Fibroblast of lung (primary cell): ENCODE data around the gene ZNF70.

Experiments
- CTCF ChIP-seq, 2 donors: IDR thresholded peaks in 1 of 2; conservative IDR thresholded peaks in 1 of 2; 1 replicate in 1 of 2; 2 replicates in 1 of 2; pipeline ENCODE4 v1.5.1; 2011 to 2012; ENCODE audit warnings: low read length in 2 of 2, control low read depth in 1 of 2, inconsistent platforms in 1 of 2, low read depth in 1 of 2, mild to moderate bottlenecking in 1 of 2
- EZH2 ChIP-seq: IDR thresholded peaks from 2 replicates; pipeline ENCODE4 v1.5.1; 2012; ENCODE audit warnings: low read length, control low read depth, mild to moderate bottlenecking; ENCODE audit errors: missing control alignments

GRCh38 chr22:23763954-23764353, 13.0 kb upstream of the ZNF70 start:
- TF ChIP-seq CTCF (conservative IDR thresholded peaks at IDR 0.05 in 1 of 2, IDR thresholded peaks at IDR 0.05 in 1 of 2; ENCODE audit: low read depth in 1 of 2, low read length in 2 of 2) = no peak
- TF ChIP-seq EZH2 = no peak
